HepG2 (cell line): ENCODE data around the gene SULT1E1. TPM values are rescaled to one million over a fixed set of nuclear protein-coding genes. Genes with fewer than 3 reads are reported as not detected.

Experiments used
- ARID4A ChIP-seq: sonication (generic); formaldehyde crosslinking; IDR thresholded peaks from 2 replicates; pipeline ENCODE4 v1.5.0; 2020; ENCODE audit warnings: mild to moderate bottlenecking, missing genetic modification reagents, borderline replicate concordance
- GRHL1 ChIP-seq: sonication (generic); formaldehyde crosslinking; conservative IDR thresholded peaks from 2 replicates; pipeline ENCODE4 v1.8.0; 2022; ENCODE audit warnings: missing genetic modification reagents
- HBP1 ChIP-seq: IDR thresholded peaks from 2 replicates; pipeline ENCODE4 v1.6.1; 2016; ENCODE audit warnings: low read depth, control low read depth
- MBD4 ChIP-seq: IDR thresholded peaks from 2 replicates; pipeline ENCODE4 v1.6.1; 2012; ENCODE audit warnings: low read length, inconsistent platforms, borderline replicate concordance
- NBN ChIP-seq: fragments of 450-650 bp; conservative IDR thresholded peaks from 2 replicates; pipeline ENCODE4 v1.6.1; 2017
- POLR2AphosphoS2 ChIP-seq: IDR thresholded peaks from 2 replicates; pipeline ENCODE4 v1.6.1; 2011; ENCODE audit warnings: low read depth, low read length, improper control_type of control experiment
- SOX5 ChIP-seq: IDR thresholded peaks from 2 replicates; pipeline ENCODE4 v1.6.1; 2016; ENCODE audit warnings: borderline replicate concordance
- SP140L ChIP-seq: sonication (generic); formaldehyde crosslinking; IDR thresholded peaks from 2 replicates; pipeline ENCODE4 v1.4.0; 2020; ENCODE audit warnings: missing genetic modification reagents, borderline replicate concordance
- XRCC5 ChIP-seq: fragments of 200-400 bp; formaldehyde crosslinking; optimal IDR thresholded peaks from 2 replicates; pipeline ENCODE3; 2017; ENCODE audit warnings: mild to moderate bottlenecking, low read length
- ZBTB39 ChIP-seq: sonication (generic); formaldehyde crosslinking; IDR thresholded peaks from 2 replicates; pipeline ENCODE4 v1.5.0; 2020; ENCODE audit warnings: missing genetic modification reagents
- ZFP37 ChIP-seq: sonication (generic); formaldehyde crosslinking; IDR thresholded peaks from 2 replicates; pipeline ENCODE4 v1.4.0; 2020; ENCODE audit warnings: missing genetic modification reagents, borderline replicate concordance
- ZFYVE20 ChIP-seq: sonication (generic); formaldehyde crosslinking; IDR thresholded peaks from 2 replicates; pipeline ENCODE4 v1.8.0; 2023; ENCODE audit warnings: low read depth, mild to moderate bottlenecking, moderate library complexity, missing genetic modification reagents, borderline replicate concordance
- ZNF513 ChIP-seq: sonication (generic); formaldehyde crosslinking; conservative IDR thresholded peaks from 2 replicates; pipeline ENCODE4 v1.5.0; 2020; ENCODE audit warnings: missing genetic modification reagents
- ZNF773 ChIP-seq: sonication (generic); formaldehyde crosslinking; IDR thresholded peaks from 2 replicates; pipeline ENCODE4 v1.4.0; 2020; ENCODE audit warnings: missing genetic modification reagents, borderline replicate concordance
- ZNF891 ChIP-seq: sonication (generic); formaldehyde crosslinking; IDR thresholded peaks from 2 replicates; pipeline ENCODE4 v1.5.0; 2020; ENCODE audit warnings: mild to moderate bottlenecking, missing genetic modification reagents
- ZSCAN5A ChIP-seq: sonication (generic); formaldehyde crosslinking; IDR thresholded peaks from 2 replicates; pipeline ENCODE4 v1.8.0; 2022; ENCODE audit warnings: mild to moderate bottlenecking, missing genetic modification reagents, borderline replicate concordance
- polyA plus RNA-seq, 8 experiments: library from polyadenylated mRNA; depleted of rRNA in 3 of 8; stranded (reverse) in 7 of 8; unstranded in 1 of 8; fragments of >200 nt; fragmentation: Illumina TruSeq in 4 of 8; extraction: Trizol in 4 of 8; gene quantifications; 2 replicates each; pipeline versions ENCODE4 v1.2.1 to v1.2.3, GENCODE V29; 2011 to 2016; ENCODE audit warnings: low read depth in 4 of 8, missing spikeins in 1 of 8, mixed read lengths in 1 of 8; ENCODE audit not compliant: insufficient read depth in 1 of 8
- total RNA-seq, 5 experiments: library from RNA; depleted of rRNA; stranded (reverse); fragments of >200 nt; fragmentation: Illumina TruSeq; extraction: Trizol; gene quantifications; 2 replicates each; pipeline ENCODE4 v1.2.3, GENCODE V29; 2016; ENCODE audit warnings: low read depth in 1 of 5

Gene SULT1E1
- total and polyA plus RNA-seq, 2 of the 13 experiments (the other 11 are each of a cell fraction or from before 2014, with no cell fraction given), result 1.7 to 3.9 TPM

- TF ChIP-seq ARID4A (CRISPR knock-in tag) (no peak; the same call in 1 of the 2 replicates), ZNF773 (CRISPR knock-in tag) (no peak), GRHL1 (no peak), ZFYVE20 (no peak), NBN (no peak), SP140L (CRISPR knock-in tag) (no peak), ZBTB39 (peak; percentile 83; the same call in 1 of the 2 replicates), XRCC5 (peak; percentile 44), ZNF891 (CRISPR knock-in tag) (no peak), MBD4 (no peak), HBP1 (no peak; the same call in 1 of the 2 replicates), ZSCAN5A (CRISPR knock-in tag) (peak; percentile 89; the same call in 1 of the 2 replicates), ZNF513 (no peak), POLR2AphosphoS2 (no peak), ZFP37 (CRISPR knock-in tag) (no peak), SOX5 (CRISPR knock-in tag) (peak; percentile 91)
Measured at GRCh38 chr4:69832326-69833030, 27.5 kb downstream of the SULT1E1 start (continued).
